ENCODE measurements around the gene SSH3.

The SSH3 gene

GRCh38 chr11:67306769-67307544 is 3.6 kb downstream of the SSH3 start:
- DNase-seq (ENCODE audit: extremely low read depth, insufficient read length) = no peak
- H3K27me3 ChIP-seq (replicated peaks; ENCODE audit: control insufficient read depth, insufficient read depth, low read length) = no peaks in the 10 kb centered on the region
- peaks cover 2% of the 10 kb centered on the region for H3K36me3 ChIP-seq (ENCODE audit: control insufficient read depth, insufficient read depth, low read length)
- no peak overlapping the region for H3K4me3 ChIP-seq (replicated peaks; ENCODE audit: low read depth, low read length)
- TF ChIP-seq CTCF (IDR thresholded peaks at IDR 0.05; ENCODE audit: insufficient read depth, low read length, poor library complexity, severe bottlenecking) = no peak

GRCh38 chr11:67307545-67308001 is 4.2 kb downstream of the SSH3 start:
- no peak overlapping the region for H3K4me3 ChIP-seq (replicated peaks; ENCODE audit: low read depth, low read length)
- DNase-seq (ENCODE audit: extremely low read depth, insufficient read length) = no peak
- no peak for TF ChIP-seq CTCF (IDR thresholded peaks at IDR 0.05; ENCODE audit: insufficient read depth, low read length, poor library complexity, severe bottlenecking)
- H3K27me3 ChIP-seq (replicated peaks; ENCODE audit: control insufficient read depth, insufficient read depth, low read length) = no peaks in the 10 kb centered on the region
- no peaks in the 10 kb centered on the region; the same call in none of the 2 replicates for H3K36me3 ChIP-seq (ENCODE audit: control insufficient read depth, insufficient read depth, low read length)

GRCh38 chr11:67308031-67308866 is 4.9 kb downstream of the SSH3 start:
- H3K36me3 ChIP-seq (ENCODE audit: control insufficient read depth, insufficient read depth, low read length) = no peaks in the 10 kb centered on the region; the same call in 1 of the 2 replicates
- DNase-seq (ENCODE audit: extremely low read depth, insufficient read length) = no peak
- H3K27me3 ChIP-seq (replicated peaks; ENCODE audit: control insufficient read depth, insufficient read depth, low read length) = no peaks in the 10 kb centered on the region
- H3K4me3 ChIP-seq (replicated peaks; ENCODE audit: low read depth, low read length) = no peak overlapping the region
- TF ChIP-seq CTCF (IDR thresholded peaks at IDR 0.05; ENCODE audit: insufficient read depth, low read length, poor library complexity, severe bottlenecking) = no peak

- H3K27me3 ChIP-seq (replicated peaks; ENCODE audit: control insufficient read depth, insufficient read depth, low read length) = no peaks in the 10 kb centered on the region
- no peak overlapping the region for H3K4me3 ChIP-seq (replicated peaks; ENCODE audit: low read depth, low read length)
- DNase-seq (ENCODE audit: extremely low read depth, insufficient read length) = no peak
- no peaks in the 10 kb centered on the region; the same call in 1 of the 2 replicates for H3K36me3 ChIP-seq (ENCODE audit: control insufficient read depth, insufficient read depth, low read length)
- no peak for TF ChIP-seq CTCF (IDR thresholded peaks at IDR 0.05; ENCODE audit: insufficient read depth, low read length, poor library complexity, severe bottlenecking)
Measured at GRCh38 chr11:67309166-67309565, 5.8 kb downstream of the SSH3 start.

GRCh38 chr11:67309661-67310061 is 6.3 kb downstream of the SSH3 start:
- TF ChIP-seq CTCF (IDR thresholded peaks at IDR 0.05; ENCODE audit: insufficient read depth, low read length, poor library complexity, severe bottlenecking) = no peak
- Histone ChIP-seq H3K27me3 (replicated peaks; ENCODE audit: control insufficient read depth, insufficient read depth, low read length) (no peaks in the 10 kb centered on the region), H3K4me3 (replicated peaks; ENCODE audit: low read depth, low read length) (no peak overlapping the region), H3K36me3 (ENCODE audit: control insufficient read depth, insufficient read depth, low read length) (no peaks in the 10 kb centered on the region; the same call in 1 of the 2 replicates)
- no peak for DNase-seq (ENCODE audit: extremely low read depth, insufficient read length)
